Measurements from ENCODE around the gene RIN3. TPM values are rescaled to one million over a fixed set of nuclear protein-coding genes. Genes with fewer than 3 reads are reported as not detected.
A peak's percentile ranks its signal among the peaks of the same experiment; 100 is the strongest.

The RIN3 gene
- total RNA-seq, 6 experiments from 2014 or later, result 19.7 to 26.0 (median 24.6) TPM

DNA sequence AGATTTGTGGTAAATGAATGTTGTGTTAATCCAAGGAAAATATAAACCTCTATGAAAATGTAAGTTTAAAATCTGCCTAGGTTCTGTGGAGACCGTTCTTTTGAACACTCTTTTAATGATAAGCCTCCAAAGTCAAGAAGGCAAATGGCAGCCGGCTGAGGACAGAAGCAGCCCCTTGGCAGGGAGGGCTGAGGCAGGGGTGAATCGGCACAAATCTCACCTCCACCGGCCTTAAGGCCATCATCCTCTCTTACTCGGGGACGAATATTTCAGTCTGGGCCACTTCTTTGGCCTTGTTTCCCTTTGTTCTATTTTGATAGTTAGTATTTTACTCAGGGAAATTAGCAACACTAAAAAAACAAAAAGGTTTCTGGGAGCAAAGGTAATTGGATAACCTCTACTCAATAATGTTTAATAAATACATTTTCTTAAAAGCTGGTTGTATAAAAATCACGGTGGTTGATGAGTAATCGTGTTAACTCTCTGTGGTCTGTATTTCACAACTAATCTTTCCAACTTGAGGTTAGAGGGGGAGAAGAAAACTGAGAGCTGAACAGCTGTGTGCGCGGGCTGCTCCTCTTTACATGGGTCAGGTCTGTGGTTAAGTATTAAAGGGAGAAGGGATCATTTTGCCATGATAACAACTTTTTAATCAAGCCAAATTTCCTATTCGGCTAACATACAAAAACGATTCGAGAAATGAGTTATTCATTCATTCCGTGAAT lies 216.2 kb downstream of the RIN3 start:
- no peak overlapping the region for H3K27ac Mint-ChIP-seq
- H3K27me3 Mint-ChIP-seq (ENCODE audit: insufficient read depth), result peaks cover 4% of the 10 kb centered on the region; the same call in 1 of the 2 replicates
- no peak overlapping the region for H3K4me3 Mint-ChIP-seq
- H3K9me3 Mint-ChIP-seq, result no peaks in the 10 kb centered on the region
- peaks cover 20% of the 10 kb centered on the region for H3K4me1 Mint-ChIP-seq (ENCODE audit: low read depth)
- H3K36me3 Mint-ChIP-seq (ENCODE audit: low read depth), result peaks cover 25% of the 10 kb centered on the region
- no peak for TF ChIP-seq CTCF (IDR thresholded peaks at IDR 0.05)
- peak; percentile 62 for DNase-seq

GRCh38 chr14:92731622-92732115 lies 218.1 kb downstream of the RIN3 start:
- TF ChIP-seq CTCF (IDR thresholded peaks at IDR 0.05), result no peak
- Mint-ChIP-seq H3K27ac (no peak overlapping the region), H3K4me3 (no peak overlapping the region), H3K9me3 (no peaks in the 10 kb centered on the region), H3K36me3 (ENCODE audit: low read depth) (peaks cover 23% of the 10 kb centered on the region), H3K27me3 (ENCODE audit: insufficient read depth) (peaks cover 4% of the 10 kb centered on the region; the same call in 1 of the 2 replicates), H3K4me1 (ENCODE audit: low read depth) (peaks cover 14% of the 10 kb centered on the region)
- no peak for DNase-seq

DNA sequence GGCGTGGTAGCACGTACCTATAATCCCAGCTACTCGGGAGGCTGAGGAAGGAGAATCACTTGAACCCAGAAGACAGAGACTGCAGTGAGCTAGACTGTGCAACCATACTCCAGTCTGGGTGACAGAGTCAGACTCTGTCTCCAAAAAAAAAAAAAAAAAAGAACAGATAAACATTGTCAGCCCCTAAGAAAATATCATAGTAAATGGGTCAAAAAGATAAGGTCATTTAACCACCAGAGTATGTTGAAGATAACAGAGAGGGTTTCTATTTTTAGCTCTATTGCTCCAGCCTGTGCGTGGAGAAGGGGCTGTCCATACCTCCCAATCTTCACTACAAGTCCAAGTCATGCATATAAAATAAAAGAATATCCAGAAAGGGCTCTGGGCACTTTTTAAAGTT lies 219.4 kb downstream of the RIN3 start:
- Mint-ChIP-seq H3K36me3 (ENCODE audit: low read depth) (peaks cover 19% of the 10 kb centered on the region), H3K27ac (no peak overlapping the region), H3K9me3 (no peaks in the 10 kb centered on the region), H3K4me3 (no peak overlapping the region), H3K4me1 (ENCODE audit: low read depth) (peaks cover 22% of the 10 kb centered on the region), H3K27me3 (ENCODE audit: insufficient read depth) (no peaks in the 10 kb centered on the region; the same call in 1 of the 2 replicates)
- no peak for DNase-seq
- TF ChIP-seq CTCF (IDR thresholded peaks at IDR 0.05), result no peak

- TF ChIP-seq CTCF (IDR thresholded peaks at IDR 0.05), result no peak
- Mint-ChIP-seq H3K4me1 (ENCODE audit: low read depth) (peaks cover 18% of the 10 kb centered on the region), H3K27me3 (ENCODE audit: insufficient read depth) (no peaks in the 10 kb centered on the region; the same call in 1 of the 2 replicates), H3K36me3 (ENCODE audit: low read depth) (peaks cover 19% of the 10 kb centered on the region), H3K4me3 (no peak overlapping the region), H3K27ac (no peak overlapping the region), H3K9me3 (no peaks in the 10 kb centered on the region)
- no peak for DNase-seq
These were observed 221.0 kb downstream of the RIN3 start for GRCh38 chr14:92734618-92735017.

DNA sequence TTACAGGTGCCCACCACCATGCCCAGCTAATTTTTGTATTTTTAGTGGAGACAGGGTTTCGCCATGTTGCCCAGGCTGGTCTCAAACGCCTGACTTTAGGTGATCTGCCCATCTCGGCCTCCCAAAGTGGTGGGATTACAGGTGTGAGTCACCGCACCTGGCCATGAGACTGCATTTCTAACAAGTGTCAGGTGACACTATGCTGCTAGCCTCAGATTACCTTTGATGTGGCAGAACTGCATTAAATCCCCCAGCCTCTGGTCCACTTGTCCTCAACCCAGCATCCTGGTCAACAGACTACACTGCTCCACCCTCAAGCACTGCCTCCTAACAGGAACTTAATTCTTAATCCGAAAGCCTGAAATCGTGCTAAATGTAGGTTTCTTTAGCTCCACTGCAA lies 221.8 kb downstream of the RIN3 start:
- Mint-ChIP-seq H3K9me3 (no peaks in the 10 kb centered on the region), H3K27me3 (ENCODE audit: insufficient read depth) (no peaks in the 10 kb centered on the region; the same call in 1 of the 2 replicates), H3K4me1 (ENCODE audit: low read depth) (peaks cover 11% of the 10 kb centered on the region), H3K36me3 (ENCODE audit: low read depth) (peaks cover 19% of the 10 kb centered on the region), H3K4me3 (no peak overlapping the region), H3K27ac (no peak overlapping the region)
- TF ChIP-seq CTCF (IDR thresholded peaks at IDR 0.05), result no peak
- no peak for DNase-seq

Measured in HFFc6 (cell line).